GM12878 (cell line): ENCODE measurements around the gene ITSN1. TPM values are rescaled to one million over a fixed set of nuclear protein-coding genes. Genes with fewer than 3 reads are reported as not detected.

Experiments used
- ATAC-seq: fragments of 200-7000 bp; cut with Tn5 transposase; 3 replicates; pipeline ENCODE4 v1.9.1; 2020; ENCODE audit warnings: mild to moderate bottlenecking, moderate library complexity
- BruUV-seq: library from RNA; stranded (reverse); fragments of 400-500 nt; replicated peaks from 2 replicates; lab custom pipeline; 2021; lab: Mats Ljungman, UMichigan
- CTCF ChIA-PET: fragments of 300-600 bp; sonication (Branson Sonifier 250); formaldehyde crosslinking; extraction: SDS; loops from one replicate; lab custom pipeline; 2021; ENCODE audit warnings: inconsistent platforms; lab: Yijun Ruan, JAX
- POLR2A ChIA-PET: fragments of 350-600 bp; formaldehyde crosslinking; extraction: SDS; loops from one replicate; lab custom pipeline; 2021; ENCODE audit warnings: inconsistent platforms; lab: Charles Lee
- RAD21 ChIA-PET: fragments of 300-600 bp; sonication (Branson Sonifier 250); formaldehyde crosslinking; loops from one replicate; lab custom pipeline; 2023; ENCODE audit warnings: antibody characterized with exemption; ENCODE audit not compliant: unreplicated experiment; lab: Charles Lee
- SMC1A ChIA-PET: fragments of 300-600 bp; sonication (Branson Sonifier 250); formaldehyde crosslinking; loops from one replicate; lab custom pipeline; 2023; ENCODE audit not compliant: unreplicated experiment, uncharacterized antibody; lab: Charles Lee
- DNase-seq: peaks from one replicate; pipeline ENCODE4 v3.0.0-alpha.2; 2011; ENCODE audit warnings: low read depth, low spot score
- FAIRE-seq: peaks from 3 replicates; lab custom pipeline; 2011; peaks lifted over from hg19 to GRCh38; lab: Jason Lieb, UNC
- H2AFZ ChIP-seq: 2 replicates; pipeline ENCODE4 v1.6.0; 2011; ENCODE audit warnings: low read depth, low read length, control low read depth; ENCODE audit not compliant: control insufficient read depth
- H3K27ac ChIP-seq: 2 replicates; pipeline ENCODE4 v1.5.1; 2011; ENCODE audit warnings: control low read depth; ENCODE audit not compliant: control insufficient read depth, insufficient read depth
- H3K27me3 ChIP-seq, 2 experiments: replicated peaks in 1 of 2; 2 replicates each; pipeline versions ENCODE4 v1.6.0 to v1.6.1; 2011; ENCODE audit warnings: low read length in 1 of 2; ENCODE audit not compliant: control insufficient read depth in 2 of 2, insufficient read depth in 2 of 2
- H3K36me3 ChIP-seq, 2 experiments: 2 replicates each; pipeline ENCODE4 v1.5.1; 2011; ENCODE audit warnings: low read length in 1 of 2; ENCODE audit not compliant: control insufficient read depth in 2 of 2, insufficient read depth in 2 of 2
- H3K4me1 ChIP-seq: 2 replicates; pipeline ENCODE4 v1.6.1; 2011; ENCODE audit warnings: mild to moderate bottlenecking, low read length, moderate library complexity, mixed read lengths; ENCODE audit not compliant: control insufficient read depth, insufficient read depth
- H3K4me2 ChIP-seq: 2 replicates; pipeline ENCODE4 v1.6.0; 2011; ENCODE audit warnings: control low read depth; ENCODE audit not compliant: control insufficient read depth, insufficient read depth
- H3K4me3 ChIP-seq: fragments of 200-600 bp; sonication (generic); 2 replicates; pipeline ENCODE4 v1.5.1; 2016
- H3K79me2 ChIP-seq: 2 replicates; pipeline ENCODE4 v1.6.0; 2011; ENCODE audit warnings: low read length; ENCODE audit not compliant: control insufficient read depth, insufficient read depth
- H3K9ac ChIP-seq: 2 replicates; pipeline ENCODE4 v1.8.0; 2011; ENCODE audit warnings: low read length, control low read depth, mixed read lengths; ENCODE audit not compliant: control insufficient read depth, insufficient read depth
- H3K9me3 ChIP-seq: replicated peaks from 3 replicates; pipeline ENCODE4 v1.5.1; 2011; ENCODE audit warnings: mild to moderate bottlenecking, low read length; ENCODE audit not compliant: control insufficient read depth, insufficient read depth
- H4K20me1 ChIP-seq: 2 replicates; pipeline ENCODE4 v1.6.0; 2011; ENCODE audit not compliant: control insufficient read depth, insufficient read depth
- ATF7 ChIP-seq: fragments of 450-650 bp; IDR thresholded peaks from 2 replicates; pipeline ENCODE4 v1.6.1; 2016; ENCODE audit warnings: low read depth, mild to moderate bottlenecking
- CHD2 ChIP-seq: IDR thresholded peaks from 2 replicates; pipeline ENCODE4 v1.6.1; 2011; ENCODE audit warnings: low read depth, low read length, improper control_type of control experiment, borderline replicate concordance
- JUNB ChIP-seq: IDR thresholded peaks from 2 replicates; pipeline ENCODE4 v1.6.1; 2016; ENCODE audit warnings: antibody characterized with exemption, mild to moderate bottlenecking
- REST ChIP-seq: IDR thresholded peaks from 2 replicates; pipeline ENCODE4 v1.6.1; 2012; ENCODE audit warnings: mild to moderate bottlenecking, low read depth, low read length
- WRNIP1 ChIP-seq: IDR thresholded peaks from 2 replicates; pipeline ENCODE4 v1.6.1; 2011; ENCODE audit warnings: low read depth, low read length, improper control_type of control experiment, borderline replicate concordance
- WGBS: methylation state at CpG from one replicate; pipeline ENCODE4 v1.1.6; 2016; ENCODE audit warnings: low lambda C conversion rate; ENCODE audit not compliant: insufficient replicate concordance, insufficient coverage; ENCODE audit errors: missing lambda C conversion rate; 5-methylcytosine and 5-hydroxymethylcytosine counted together
- in situ Hi-C: fragments of 300-500 bp; cut with MboI; formaldehyde crosslinking; loops from 9 replicates; pipeline ENCODE4 v1.14.3; 2018; ENCODE audit warnings: mixed read lengths
- intact Hi-C: fragments of 100-400 bp; cut with micrococcal nuclease; formaldehyde crosslinking; loops from one replicate; pipeline ENCODE4 v1.14.2; 2022; ENCODE audit not compliant: unreplicated experiment
- polyA plus RNA-seq, 11 experiments: library from polyadenylated mRNA; depleted of rRNA in 4 of 11; unstranded in 6 of 11; stranded (reverse) in 5 of 11; fragments of >200 nt; fragmentation: Nextera tagmentation in 4 of 11; fragmentation: Illumina TruSeq in 1 of 11; extraction: Ambion mirVana in 4 of 11; extraction: Trizol in 1 of 11; gene quantifications; 1 replicate in 1 of 11; 2 replicates in 10 of 11; pipeline versions ENCODE4 v1.2.1 to v1.2.3, GENCODE V29; 2011 to 2016; ENCODE audit warnings: inconsistent platforms in 2 of 11, missing spikeins in 2 of 11, low read depth in 1 of 11
- total RNA-seq, 4 experiments: library from RNA; depleted of rRNA in 3 of 4; stranded (reverse); fragments of >200 nt in 3 of 4; fragmentation: Illumina TruSeq in 1 of 4; extraction: Trizol in 1 of 4; gene quantifications; 2 replicates each; pipeline versions ENCODE4 v1.2.1 to v1.2.3, GENCODE V29; 2013 to 2021
- TF ChIP-seq, protein P1 (sequence below): fragments of 150-350 bp; IDR thresholded peaks from 2 replicates; pipeline ENCODE4 v1.6.1; 2016; ENCODE audit warnings: low read depth, low read length
- TF ChIP-seq, protein P2 (sequence below): fragments of 150-350 bp; IDR thresholded peaks from 2 replicates; pipeline ENCODE4 v1.6.1; 2014; ENCODE audit warnings: mild to moderate bottlenecking, low read depth, low read length
- TF ChIP-seq, protein P3 (sequence below): fragments of 450-650 bp; IDR thresholded peaks from 2 replicates; pipeline ENCODE4 v1.6.1; 2016; ENCODE audit warnings: mild to moderate bottlenecking

ITSN1 gene
- total and polyA plus RNA-seq, 10 of the 15 experiments (the other 5 are each of a cell fraction or from before 2014, with no cell fraction given), result 0.89 to 10.6 (median 4.8) TPM

DNA sequence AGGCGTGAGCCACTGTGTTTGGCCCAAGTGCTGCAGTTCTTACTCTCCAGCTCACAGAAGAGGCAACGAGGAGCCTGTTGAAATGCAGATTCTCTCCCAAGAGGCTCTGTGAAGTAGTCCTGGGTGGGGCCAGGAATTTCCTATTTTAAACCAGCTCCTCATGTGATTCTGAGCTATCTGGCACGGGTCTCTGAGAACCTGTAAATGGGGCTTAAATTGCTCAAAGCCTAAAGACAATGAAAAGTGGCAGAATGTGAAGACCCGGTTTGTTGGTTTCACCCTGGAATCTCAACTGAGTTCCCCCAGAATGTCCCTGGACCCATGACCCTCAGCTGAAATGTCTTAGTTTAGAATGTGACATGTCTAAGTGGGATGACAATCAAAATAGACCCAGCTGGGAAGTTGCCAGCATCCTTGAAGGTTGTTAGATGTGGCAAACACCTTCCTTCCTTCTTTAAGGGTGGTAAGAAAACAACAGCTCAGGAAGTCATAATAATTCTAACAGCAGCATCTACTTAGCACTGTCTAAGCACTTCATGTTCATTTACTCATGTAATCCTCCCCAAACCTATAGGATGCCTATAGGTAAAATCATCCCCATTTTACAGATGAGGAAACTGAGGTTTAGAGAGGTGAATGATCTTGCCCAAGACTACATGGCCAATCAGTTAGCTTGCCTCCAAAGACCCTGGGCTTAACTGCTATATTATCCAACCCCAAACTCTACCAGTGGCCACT lies 294.2 kb downstream of the ITSN1 start:
- SMC1A ChIA-PET, result interaction anchor here (0.6 to 4.1 kb wide), 15 partner anchors 11 to 622 kb away, joined by 3 to 30 read pairs (median 4); no protein-coding TSS in a partner anchor
- Histone ChIP-seq H4K20me1 (no peaks in the 10 kb centered on the region), H3K4me2 (no peak overlapping the region), H3K9me3 (no peaks in the 10 kb centered on the region; the same call in 2 of the 3 replicates), H3K4me1 (peaks cover 9% of the 10 kb centered on the region), H3K36me3 (no peaks in the 10 kb centered on the region), H3K27me3 (no peaks in the 10 kb centered on the region), H3K79me2 (no peaks in the 10 kb centered on the region), H3K27ac (no peak overlapping the region), H3K4me3 (no peak overlapping the region), H2AFZ (peak overlapping the region; percentile 13), H3K9ac (no peak overlapping the region)
- RAD21 ChIA-PET, result interaction anchor here (0.8 to 5.0 kb wide), 6 partner anchors 12 to 411 kb away, joined by 3 to 35 read pairs (median 4); no protein-coding TSS in a partner anchor
- no peak for FAIRE-seq
- BruUV-seq, result no TSS peak
- DNase-seq, result no peak
- CTCF ChIA-PET, result interaction anchor here (0.6 to 7.1 kb wide), 5 partner anchors 13 to 730 kb away, joined by 3 to 59 read pairs (median 3); no protein-coding TSS in a partner anchor
- whole genome bisulfite sequencing, result 42% methylated on average over 4 of the region's 4 CpGs
- in situ Hi-C loops (no loop called here), intact Hi-C loops (no loop called here)
- no peak for ATAC-seq
- POLR2A ChIA-PET, result interaction anchor here (0.6 to 3.3 kb wide), 3 partner anchors 11 to 40 kb away, joined by 3 to 28 read pairs (median 3); no protein-coding TSS in a partner anchor
- TF ChIP-seq JUNB, result no peak
- TF ChIP-seq, protein P1, sequence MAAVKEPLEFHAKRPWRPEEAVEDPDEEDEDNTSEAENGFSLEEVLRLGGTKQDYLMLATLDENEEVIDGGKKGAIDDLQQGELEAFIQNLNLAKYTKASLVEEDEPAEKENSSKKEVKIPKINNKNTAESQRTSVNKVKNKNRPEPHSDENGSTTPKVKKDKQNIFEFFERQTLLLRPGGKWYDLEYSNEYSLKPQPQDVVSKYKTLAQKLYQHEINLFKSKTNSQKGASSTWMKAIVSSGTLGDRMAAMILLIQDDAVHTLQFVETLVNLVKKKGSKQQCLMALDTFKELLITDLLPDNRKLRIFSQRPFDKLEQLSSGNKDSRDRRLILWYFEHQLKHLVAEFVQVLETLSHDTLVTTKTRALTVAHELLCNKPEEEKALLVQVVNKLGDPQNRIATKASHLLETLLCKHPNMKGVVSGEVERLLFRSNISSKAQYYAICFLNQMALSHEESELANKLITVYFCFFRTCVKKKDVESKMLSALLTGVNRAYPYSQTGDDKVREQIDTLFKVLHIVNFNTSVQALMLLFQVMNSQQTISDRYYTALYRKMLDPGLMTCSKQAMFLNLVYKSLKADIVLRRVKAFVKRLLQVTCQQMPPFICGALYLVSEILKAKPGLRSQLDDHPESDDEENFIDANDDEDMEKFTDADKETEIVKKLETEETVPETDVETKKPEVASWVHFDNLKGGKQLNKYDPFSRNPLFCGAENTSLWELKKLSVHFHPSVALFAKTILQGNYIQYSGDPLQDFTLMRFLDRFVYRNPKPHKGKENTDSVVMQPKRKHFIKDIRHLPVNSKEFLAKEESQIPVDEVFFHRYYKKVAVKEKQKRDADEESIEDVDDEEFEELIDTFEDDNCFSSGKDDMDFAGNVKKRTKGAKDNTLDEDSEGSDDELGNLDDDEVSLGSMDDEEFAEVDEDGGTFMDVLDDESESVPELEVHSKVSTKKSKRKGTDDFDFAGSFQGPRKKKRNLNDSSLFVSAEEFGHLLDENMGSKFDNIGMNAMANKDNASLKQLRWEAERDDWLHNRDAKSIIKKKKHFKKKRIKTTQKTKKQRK, result no peak
- no peak for TF ChIP-seq ATF7
- TF ChIP-seq, protein P2, sequence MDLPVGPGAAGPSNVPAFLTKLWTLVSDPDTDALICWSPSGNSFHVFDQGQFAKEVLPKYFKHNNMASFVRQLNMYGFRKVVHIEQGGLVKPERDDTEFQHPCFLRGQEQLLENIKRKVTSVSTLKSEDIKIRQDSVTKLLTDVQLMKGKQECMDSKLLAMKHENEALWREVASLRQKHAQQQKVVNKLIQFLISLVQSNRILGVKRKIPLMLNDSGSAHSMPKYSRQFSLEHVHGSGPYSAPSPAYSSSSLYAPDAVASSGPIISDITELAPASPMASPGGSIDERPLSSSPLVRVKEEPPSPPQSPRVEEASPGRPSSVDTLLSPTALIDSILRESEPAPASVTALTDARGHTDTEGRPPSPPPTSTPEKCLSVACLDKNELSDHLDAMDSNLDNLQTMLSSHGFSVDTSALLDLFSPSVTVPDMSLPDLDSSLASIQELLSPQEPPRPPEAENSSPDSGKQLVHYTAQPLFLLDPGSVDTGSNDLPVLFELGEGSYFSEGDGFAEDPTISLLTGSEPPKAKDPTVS, result no peak
- TF ChIP-seq REST, result no peak
- TF ChIP-seq CHD2, result no peak
- TF ChIP-seq, protein P3, sequence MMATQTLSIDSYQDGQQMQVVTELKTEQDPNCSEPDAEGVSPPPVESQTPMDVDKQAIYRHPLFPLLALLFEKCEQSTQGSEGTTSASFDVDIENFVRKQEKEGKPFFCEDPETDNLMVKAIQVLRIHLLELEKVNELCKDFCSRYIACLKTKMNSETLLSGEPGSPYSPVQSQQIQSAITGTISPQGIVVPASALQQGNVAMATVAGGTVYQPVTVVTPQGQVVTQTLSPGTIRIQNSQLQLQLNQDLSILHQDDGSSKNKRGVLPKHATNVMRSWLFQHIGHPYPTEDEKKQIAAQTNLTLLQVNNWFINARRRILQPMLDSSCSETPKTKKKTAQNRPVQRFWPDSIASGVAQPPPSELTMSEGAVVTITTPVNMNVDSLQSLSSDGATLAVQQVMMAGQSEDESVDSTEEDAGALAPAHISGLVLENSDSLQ, result no peak
- no peak for TF ChIP-seq WRNIP1
